H9 (cell line): ENCODE data around the gene CDH13. TPM values are rescaled to one million over a fixed set of nuclear protein-coding genes. Genes with fewer than 3 reads are reported as not detected.

ENCODE experiments used
- DNase-seq: peaks from one replicate; pipeline ENCODE4 v3.0.0-alpha.2; 2017
- H2AFZ ChIP-seq: one replicate; pipeline ENCODE4 v1.6.1; 2013; ENCODE audit warnings: mild to moderate bottlenecking, low read length, control low read depth, moderate library complexity
- H2AK5ac ChIP-seq: 2 replicates; pipeline ENCODE4 v1.6.1; 2013; ENCODE audit warnings: low read length, control low read depth, mixed read lengths; ENCODE audit not compliant: insufficient read length
- H2BK120ac ChIP-seq: one replicate; pipeline ENCODE4 v1.6.1; 2013; ENCODE audit warnings: low read depth, mild to moderate bottlenecking, low read length, control low read depth, inconsistent platforms; ENCODE audit not compliant: poor library complexity, severe bottlenecking
- H2BK12ac ChIP-seq: 2 replicates; pipeline ENCODE4 v1.6.1; 2013; ENCODE audit warnings: low read length, control low read depth, mixed read lengths, low read depth; ENCODE audit not compliant: insufficient read length
- H2BK15ac ChIP-seq: 2 replicates; pipeline ENCODE4 v1.6.1; 2013; ENCODE audit warnings: low read depth, low read length, control low read depth
- H2BK20ac ChIP-seq: one replicate; pipeline ENCODE4 v1.6.1; 2013; ENCODE audit warnings: low read depth, mild to moderate bottlenecking, low read length, control low read depth, inconsistent platforms; ENCODE audit not compliant: poor library complexity, severe bottlenecking
- H2BK5ac ChIP-seq: 2 replicates; pipeline ENCODE4 v1.6.1; 2013; ENCODE audit warnings: low read length, control low read depth, mixed read lengths; ENCODE audit not compliant: insufficient read length
- H3K14ac ChIP-seq: 2 replicates; pipeline ENCODE4 v1.6.1; 2013; ENCODE audit warnings: low read length, control low read depth; ENCODE audit not compliant: insufficient read depth
- H3K18ac ChIP-seq: 2 replicates; pipeline ENCODE4 v1.6.1; 2013; ENCODE audit warnings: low read depth, mild to moderate bottlenecking, mixed read lengths, low read length, control low read depth; ENCODE audit not compliant: insufficient read length
- H3K23ac ChIP-seq: 2 replicates; pipeline ENCODE4 v1.6.1; 2013; ENCODE audit warnings: low read length, control low read depth, mixed read lengths, low read depth; ENCODE audit not compliant: insufficient read length
- H3K23me2 ChIP-seq: 2 replicates; pipeline ENCODE4 v1.6.1; 2013; ENCODE audit warnings: low read depth, mild to moderate bottlenecking, mixed read lengths, low read length, control low read depth; ENCODE audit not compliant: insufficient read length, poor library complexity, severe bottlenecking
- H3K27ac ChIP-seq: 2 replicates; pipeline ENCODE4 v1.5.1; 2013; ENCODE audit warnings: low read length, control low read depth, mixed read lengths, low read depth; ENCODE audit not compliant: insufficient read length
- H3K27me3 ChIP-seq: 2 replicates; pipeline ENCODE4 v1.6.1; 2013; ENCODE audit warnings: low read length, control low read depth, inconsistent platforms; ENCODE audit not compliant: insufficient read depth
- H3K4ac ChIP-seq: 2 replicates; pipeline ENCODE4 v1.6.1; 2013; ENCODE audit warnings: low read depth, mild to moderate bottlenecking, control low read depth, inconsistent platforms, low read length, moderate library complexity
- H3K4me1 ChIP-seq: 2 replicates; pipeline ENCODE4 v1.6.1; 2013; ENCODE audit warnings: low read length, control low read depth, inconsistent platforms; ENCODE audit not compliant: insufficient read depth
- H3K4me2 ChIP-seq: 2 replicates; pipeline ENCODE4 v1.6.1; 2013; ENCODE audit warnings: low read length, control low read depth, mixed read lengths; ENCODE audit not compliant: insufficient read length, insufficient read depth
- H3K56ac ChIP-seq: 2 replicates; pipeline ENCODE4 v1.6.1; 2013; ENCODE audit warnings: low read depth, mild to moderate bottlenecking, mixed read lengths, low read length, control low read depth; ENCODE audit not compliant: insufficient read length
- H3K79me1 ChIP-seq: 2 replicates; pipeline ENCODE4 v1.6.1; 2013; ENCODE audit warnings: low read depth, mild to moderate bottlenecking, moderate library complexity, low read length, control low read depth, inconsistent platforms; ENCODE audit not compliant: insufficient read depth, poor library complexity, severe bottlenecking
- H3K79me2 ChIP-seq: 2 replicates; pipeline ENCODE4 v1.6.1; 2013; ENCODE audit warnings: low read length, control low read depth, inconsistent platforms; ENCODE audit not compliant: insufficient read depth
- H3K9ac ChIP-seq: 2 replicates; pipeline ENCODE4 v1.6.1; 2013; ENCODE audit warnings: low read length, control low read depth, mixed read lengths; ENCODE audit not compliant: insufficient read length; ENCODE audit errors: extremely low read depth
- H3K9me3 ChIP-seq: one replicate; pipeline ENCODE4 v1.6.1; 2013; ENCODE audit warnings: low read depth, low read length, inconsistent platforms; ENCODE audit not compliant: control insufficient read depth
- H3T11ph ChIP-seq: one replicate; pipeline ENCODE4 v1.6.1; 2013; ENCODE audit warnings: mild to moderate bottlenecking, low read length, control low read depth, inconsistent platforms
- H4K20me1 ChIP-seq: one replicate; pipeline ENCODE4 v1.6.1; 2013; ENCODE audit not compliant: control insufficient read depth, insufficient read length, insufficient read depth
- H4K5ac ChIP-seq: 2 replicates; pipeline ENCODE4 v1.6.1; 2013; ENCODE audit warnings: low read depth, mild to moderate bottlenecking, mixed read lengths, low read length, control low read depth; ENCODE audit not compliant: insufficient read length
- H4K8ac ChIP-seq: replicated peaks from 2 replicates; pipeline ENCODE4 v1.6.1; 2013; ENCODE audit warnings: low read length, control low read depth, mixed read lengths, low read depth; ENCODE audit not compliant: insufficient read length
- H4K91ac ChIP-seq: 2 replicates; pipeline ENCODE4 v1.6.1; 2013; ENCODE audit warnings: low read depth, mild to moderate bottlenecking, moderate library complexity, mixed read lengths, low read length, control low read depth; ENCODE audit not compliant: insufficient read length
- H3K27ac Mint-ChIP-seq, 3 experiments: 2 replicates in 2 of 3; 3 replicates in 1 of 3; pipeline ENCODE4 v1.8.0; 2020 to 2021; ENCODE audit warnings: mixed read lengths in 3 of 3, mild to moderate bottlenecking in 1 of 3, moderate library complexity in 1 of 3
- H3K27me3 Mint-ChIP-seq: 2 replicates; pipeline ENCODE4 v1.8.0; 2021; ENCODE audit warnings: low read depth, mild to moderate bottlenecking, moderate library complexity, mixed read lengths
- H3K36me3 Mint-ChIP-seq, 3 experiments: 2 replicates in 2 of 3; 3 replicates in 1 of 3; pipeline ENCODE4 v1.8.0; 2020 to 2021; ENCODE audit warnings: low read depth in 3 of 3, mixed read lengths in 3 of 3; ENCODE audit not compliant: insufficient read depth in 1 of 3
- H3K4me1 Mint-ChIP-seq, 2 experiments: 2 replicates each; pipeline ENCODE4 v1.8.0; 2020; ENCODE audit warnings: mixed read lengths in 2 of 2
- H3K4me3 Mint-ChIP-seq, 2 experiments: 2 replicates in 1 of 2; 3 replicates in 1 of 2; pipeline ENCODE4 v1.8.0; 2020 to 2021; ENCODE audit warnings: mild to moderate bottlenecking in 2 of 2, mixed read lengths in 2 of 2, moderate library complexity in 1 of 2
- H3K9me3 Mint-ChIP-seq, 2 experiments: 2 replicates in 1 of 2; 3 replicates in 1 of 2; pipeline ENCODE4 v1.8.0; 2020; ENCODE audit warnings: mild to moderate bottlenecking in 2 of 2, mixed read lengths in 2 of 2, moderate library complexity in 1 of 2
- CTCF ChIP-seq: fragments of 200-600 bp; sonication (generic); conservative IDR thresholded peaks from 3 replicates; pipeline ENCODE4 v1.8.0; 2021; ENCODE audit warnings: antibody characterized with exemption, mild to moderate bottlenecking
- WGBS: extraction: QIAGEN DNeasy Blood & Tissue Kit; methylation state at CpG from one replicate; pipeline ENCODE4 v1.1.7; 2013; ENCODE audit warnings: missing lambda C conversion rate, low lambda C conversion rate, mixed read lengths; ENCODE audit not compliant: insufficient read length; ENCODE audit errors: extremely low coverage; 5-methylcytosine and 5-hydroxymethylcytosine counted together
- total RNA-seq: library from RNA; stranded (reverse); gene quantifications from 2 replicates; pipeline ENCODE4 v1.2.1, GENCODE V29; 2021

Gene CDH13
- total RNA-seq, 1 experiment from 2014 or later: 1.5 TPM

DNA sequence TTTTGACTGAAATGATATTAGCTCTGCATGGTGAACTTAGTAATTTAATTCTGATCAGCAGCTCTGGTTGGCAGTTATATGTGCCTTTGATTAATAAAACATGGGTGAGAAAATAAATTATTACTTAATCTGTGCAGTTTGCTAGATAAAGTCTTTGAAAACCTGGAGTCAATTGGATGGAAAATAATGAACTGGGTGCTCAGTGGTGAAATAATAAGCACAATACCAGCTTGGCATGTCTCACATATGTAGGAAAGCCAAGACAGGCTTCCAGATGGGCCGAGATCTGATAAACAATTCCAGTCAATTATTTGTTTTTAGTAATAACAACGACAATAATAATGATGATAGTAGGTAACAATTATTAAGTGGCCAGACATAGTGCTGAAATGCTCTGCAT, 326.7 kb downstream of the CDH13 start:
- no peaks in the 10 kb centered on the region for H3K4me1 Mint-ChIP-seq

More for the DNA sequence above, 326.7 kb downstream of the CDH13 start:
- H2BK5ac ChIP-seq: no peak overlapping the region
- H3K4me2 ChIP-seq: no peak overlapping the region
- DNase-seq: no peak
- H3K9me3 Mint-ChIP-seq: no peaks in the 10 kb centered on the region
- H4K8ac ChIP-seq: no peak overlapping the region
- no peaks in the 10 kb centered on the region for H3K9me3 ChIP-seq
- H3K14ac ChIP-seq: no peak overlapping the region
- H3K4me1 ChIP-seq: no peaks in the 10 kb centered on the region
- no peak overlapping the region for H3K27ac ChIP-seq
- no peak overlapping the region for H2AFZ ChIP-seq
- no peak overlapping the region for H3K27ac Mint-ChIP-seq
- H3K9ac ChIP-seq: no peak overlapping the region
- H3K79me1 ChIP-seq: no peaks in the 10 kb centered on the region
- H3K27me3 ChIP-seq: no peaks in the 10 kb centered on the region; the same call in 1 of the 2 replicates
- no peaks in the 10 kb centered on the region for H3K36me3 Mint-ChIP-seq
- H2BK20ac ChIP-seq: no peak overlapping the region
- H4K5ac ChIP-seq: no peak overlapping the region
- no peak overlapping the region for H3K4ac ChIP-seq
- H3K23ac ChIP-seq: no peak overlapping the region
- no peak overlapping the region for H2BK12ac ChIP-seq
- no peak overlapping the region for H2BK15ac ChIP-seq
- H2BK120ac ChIP-seq: no peak overlapping the region
- H3K23me2 ChIP-seq: no peaks in the 10 kb centered on the region
- H2AK5ac ChIP-seq: no peak overlapping the region
- WGBS: no CpG with 5 or more reads among the region's 2 CpGs
- H3K4me3 Mint-ChIP-seq: no peak overlapping the region
- H3K27me3 Mint-ChIP-seq: peaks cover 2% of the 10 kb centered on the region
- no peaks in the 10 kb centered on the region for H4K20me1 ChIP-seq
- no peak overlapping the region for H3K18ac ChIP-seq
- TF ChIP-seq CTCF: no peak
- H3K79me2 ChIP-seq: no peaks in the 10 kb centered on the region
- no peak overlapping the region for H3K56ac ChIP-seq
- H4K91ac ChIP-seq: no peak overlapping the region
- no peak overlapping the region for H3T11ph ChIP-seq
